Hepatocyte (in vitro differentiated cells): ENCODE results near the gene HOXC12. TPM values are rescaled to one million over a fixed set of nuclear protein-coding genes. Genes with fewer than 3 reads are reported as not detected.

ENCODE experiments used
- DNase-seq: peaks from one replicate; pipeline ENCODE4 v3.0.0-alpha.2; 2016; ENCODE audit warnings: low spot score
- H2AFZ ChIP-seq: fragments of 200-600 bp; sonication (generic); 2 replicates; pipeline ENCODE4 v1.6.0; 2016; ENCODE audit warnings: antibody characterized with exemption, mild to moderate bottlenecking
- H3K27ac ChIP-seq: fragments of 200-600 bp; sonication (generic); 2 replicates; pipeline ENCODE4 v1.5.1; 2016; ENCODE audit warnings: mild to moderate bottlenecking
- H3K27me3 ChIP-seq: fragments of 200-600 bp; sonication (generic); 2 replicates; pipeline ENCODE4 v1.6.1; 2016
- H3K36me3 ChIP-seq: fragments of 200-600 bp; sonication (generic); replicated peaks from 2 replicates; pipeline ENCODE4 v1.5.1; 2016; ENCODE audit warnings: low read depth; ENCODE audit not compliant: insufficient read depth
- H3K4me1 ChIP-seq: fragments of 200-600 bp; sonication (generic); 2 replicates; pipeline ENCODE4 v1.5.1; 2016; ENCODE audit warnings: mild to moderate bottlenecking, moderate library complexity; ENCODE audit not compliant: insufficient read depth
- H3K4me2 ChIP-seq: fragments of 200-600 bp; sonication (generic); 2 replicates; pipeline ENCODE4 v1.6.0; 2016
- H3K4me3 ChIP-seq: fragments of 200-600 bp; sonication (generic); 2 replicates; pipeline ENCODE4 v1.5.1; 2016; ENCODE audit warnings: mild to moderate bottlenecking
- H3K79me2 ChIP-seq: fragments of 200-600 bp; sonication (generic); 2 replicates; pipeline ENCODE4 v1.6.0; 2017; ENCODE audit warnings: mild to moderate bottlenecking
- H3K9me2 ChIP-seq: fragments of 200-600 bp; sonication (generic); replicated peaks from 2 replicates; pipeline ENCODE4 v1.6.0; 2017; ENCODE audit warnings: mild to moderate bottlenecking; ENCODE audit not compliant: insufficient read depth
- H3K9me3 ChIP-seq: fragments of 200-600 bp; sonication (generic); 2 replicates; pipeline ENCODE4 v1.5.1; 2016; ENCODE audit warnings: low read depth, mild to moderate bottlenecking
- H4K20me1 ChIP-seq: fragments of 200-600 bp; sonication (generic); 2 replicates; pipeline ENCODE4 v1.6.0; 2016; ENCODE audit warnings: mild to moderate bottlenecking; ENCODE audit not compliant: insufficient read depth, poor library complexity, severe bottlenecking
- EZH2 ChIP-seq: fragments of 200-600 bp; sonication (generic); IDR thresholded peaks from 2 replicates; pipeline ENCODE4 v1.6.1; 2016; ENCODE audit warnings: antibody characterized with exemption, mild to moderate bottlenecking, borderline replicate concordance
- EZH2phosphoT487 ChIP-seq: fragments of 200-600 bp; sonication (generic); IDR thresholded peaks from one replicate; pipeline ENCODE4 v1.6.1; 2018; ENCODE audit warnings: antibody characterized with exemption, mild to moderate bottlenecking, low read depth, moderate library complexity; ENCODE audit not compliant: unreplicated experiment, severe bottlenecking
- WGBS: methylation state at CpG from one replicate; pipeline ENCODE4 v1.1.6; 2016; ENCODE audit warnings: low lambda C conversion rate; ENCODE audit errors: missing lambda C conversion rate; 5-methylcytosine and 5-hydroxymethylcytosine counted together
- polyA plus RNA-seq: library from polyadenylated mRNA; unstranded; fragments of >200 nt; fragmentation: Nextera tagmentation; extraction: Ambion mirVana; gene quantifications from 2 replicates; pipeline ENCODE4 v1.2.1, GENCODE V29; 2016
- total RNA-seq: library from RNA; depleted of rRNA; stranded (reverse); fragments of >200 nt; gene quantifications from 2 replicates; pipeline ENCODE4 v1.2.3, GENCODE V29; 2014
- TF ChIP-seq, protein P1 (sequence below): fragments of 200-600 bp; sonication (generic); IDR thresholded peaks from 2 replicates; pipeline ENCODE4 v1.5.1; 2016; ENCODE audit warnings: antibody characterized with exemption, mild to moderate bottlenecking; ENCODE audit not compliant: poor library complexity

The HOXC12 gene
- total and polyA plus RNA-seq, 2 experiments from 2014 or later = not detected

- 39% methylated on average over 4 of the region's 4 CpGs for WGBS
- H3K36me3 ChIP-seq = no peaks in the 10 kb centered on the region
- H3K27me3 ChIP-seq = peaks cover 100% of the 10 kb centered on the region
- H4K20me1 ChIP-seq = no peaks in the 10 kb centered on the region
- H3K4me2 ChIP-seq = no peak overlapping the region
- H3K4me1 ChIP-seq = no peaks in the 10 kb centered on the region
- H3K79me2 ChIP-seq = no peaks in the 10 kb centered on the region
- no peak overlapping the region for H3K27ac ChIP-seq
- H3K9me2 ChIP-seq = no peaks in the 10 kb centered on the region
- no peak overlapping the region for H3K4me3 ChIP-seq
- no peaks in the 10 kb centered on the region for H3K9me3 ChIP-seq
- DNase-seq = no peak
- TF ChIP-seq, protein P1, sequence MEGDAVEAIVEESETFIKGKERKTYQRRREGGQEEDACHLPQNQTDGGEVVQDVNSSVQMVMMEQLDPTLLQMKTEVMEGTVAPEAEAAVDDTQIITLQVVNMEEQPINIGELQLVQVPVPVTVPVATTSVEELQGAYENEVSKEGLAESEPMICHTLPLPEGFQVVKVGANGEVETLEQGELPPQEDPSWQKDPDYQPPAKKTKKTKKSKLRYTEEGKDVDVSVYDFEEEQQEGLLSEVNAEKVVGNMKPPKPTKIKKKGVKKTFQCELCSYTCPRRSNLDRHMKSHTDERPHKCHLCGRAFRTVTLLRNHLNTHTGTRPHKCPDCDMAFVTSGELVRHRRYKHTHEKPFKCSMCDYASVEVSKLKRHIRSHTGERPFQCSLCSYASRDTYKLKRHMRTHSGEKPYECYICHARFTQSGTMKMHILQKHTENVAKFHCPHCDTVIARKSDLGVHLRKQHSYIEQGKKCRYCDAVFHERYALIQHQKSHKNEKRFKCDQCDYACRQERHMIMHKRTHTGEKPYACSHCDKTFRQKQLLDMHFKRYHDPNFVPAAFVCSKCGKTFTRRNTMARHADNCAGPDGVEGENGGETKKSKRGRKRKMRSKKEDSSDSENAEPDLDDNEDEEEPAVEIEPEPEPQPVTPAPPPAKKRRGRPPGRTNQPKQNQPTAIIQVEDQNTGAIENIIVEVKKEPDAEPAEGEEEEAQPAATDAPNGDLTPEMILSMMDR = no peak
- TF ChIP-seq EZH2phosphoT487 (no peak), EZH2 (no peak)
- H2AFZ ChIP-seq = no peak overlapping the region
Observed at GRCh38 chr12:53959314-53959713, 4.6 kb downstream of the HOXC12 start.

GRCh38 chr12:53960187-53961024, 5.7 kb downstream of the HOXC12 start:
- H3K36me3 ChIP-seq = no peaks in the 10 kb centered on the region
- H3K79me2 ChIP-seq = no peaks in the 10 kb centered on the region
- H3K4me3 ChIP-seq = no peak overlapping the region
- H3K9me2 ChIP-seq = no peaks in the 10 kb centered on the region
- no peak for DNase-seq
- TF ChIP-seq EZH2phosphoT487 (no peak), EZH2 (peak; percentile 51)
- TF ChIP-seq, protein P1 = no peak
- H4K20me1 ChIP-seq = no peaks in the 10 kb centered on the region
- H2AFZ ChIP-seq = no peak overlapping the region
- H3K9me3 ChIP-seq = no peaks in the 10 kb centered on the region
- no peak overlapping the region for H3K27ac ChIP-seq
- peaks cover 100% of the 10 kb centered on the region for H3K27me3 ChIP-seq
- no peaks in the 10 kb centered on the region for H3K4me1 ChIP-seq
- peak overlapping the region; percentile 53 for H3K4me2 ChIP-seq
- 43% methylated on average over 30 of the region's 39 CpGs for WGBS

DNA sequence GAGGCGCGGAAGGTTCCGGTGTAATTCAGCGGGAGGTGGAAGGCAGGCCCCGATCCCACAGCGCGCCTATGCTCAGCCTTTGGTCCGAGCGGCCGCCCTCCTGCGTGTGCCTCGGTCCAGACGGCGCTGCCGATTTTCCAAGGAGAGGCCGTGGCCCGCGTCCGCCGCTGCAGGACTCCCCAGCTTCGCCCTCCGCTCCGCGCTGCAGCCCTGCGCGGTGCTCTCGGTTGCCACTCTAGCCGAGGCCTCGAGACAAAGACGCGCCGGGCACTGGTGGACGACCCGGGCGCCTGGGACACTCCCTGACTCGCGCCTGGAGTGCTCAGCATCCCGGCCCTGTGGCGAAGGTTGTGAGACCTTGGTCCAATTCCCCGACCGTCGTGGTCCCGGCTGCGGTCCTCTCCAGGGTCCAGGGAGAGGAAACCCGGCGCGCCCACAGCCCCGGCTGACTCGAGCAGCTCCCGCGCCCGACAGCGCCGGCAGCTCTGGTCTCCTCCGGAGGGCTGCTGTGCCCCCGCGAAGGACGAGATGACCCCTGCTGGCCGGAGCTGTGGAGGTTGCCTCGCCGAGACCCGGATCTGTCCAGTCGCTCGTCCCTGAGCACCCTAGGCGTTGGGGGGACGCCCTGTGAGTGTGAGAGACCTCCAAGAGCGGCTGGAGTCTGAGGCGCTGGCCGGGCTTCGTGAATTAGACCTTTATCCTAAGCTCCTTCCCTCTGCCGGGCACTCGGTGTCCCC, 6.5 kb downstream of the HOXC12 start:
- Histone ChIP-seq H2AFZ (peak overlapping the region; percentile 31), H3K4me1 (no peaks in the 10 kb centered on the region), H3K9me2 (no peaks in the 10 kb centered on the region), H3K36me3 (no peaks in the 10 kb centered on the region), H3K4me2 (peak overlapping the region; percentile 53), H3K9me3 (no peaks in the 10 kb centered on the region), H3K4me3 (no peak overlapping the region), H3K27me3 (peaks cover 100% of the 10 kb centered on the region), H4K20me1 (no peaks in the 10 kb centered on the region), H3K27ac (no peak overlapping the region), H3K79me2 (no peaks in the 10 kb centered on the region)
- TF ChIP-seq EZH2phosphoT487 (peak; percentile 4), EZH2 (peak; percentile 71)
- TF ChIP-seq, protein P1 = no peak
- DNase-seq = no peak
- 10% methylated on average over 53 of the region's 72 CpGs for WGBS
